Measurements from ENCODE around the gene RNF150. TPM values are rescaled to one million over a fixed set of nuclear protein-coding genes. Genes with fewer than 3 reads are reported as not detected.

The RNF150 gene
- total RNA-seq, 4 donors from 2014 or later: 13.1 to 24.3 (median 15.7) TPM

DNA sequence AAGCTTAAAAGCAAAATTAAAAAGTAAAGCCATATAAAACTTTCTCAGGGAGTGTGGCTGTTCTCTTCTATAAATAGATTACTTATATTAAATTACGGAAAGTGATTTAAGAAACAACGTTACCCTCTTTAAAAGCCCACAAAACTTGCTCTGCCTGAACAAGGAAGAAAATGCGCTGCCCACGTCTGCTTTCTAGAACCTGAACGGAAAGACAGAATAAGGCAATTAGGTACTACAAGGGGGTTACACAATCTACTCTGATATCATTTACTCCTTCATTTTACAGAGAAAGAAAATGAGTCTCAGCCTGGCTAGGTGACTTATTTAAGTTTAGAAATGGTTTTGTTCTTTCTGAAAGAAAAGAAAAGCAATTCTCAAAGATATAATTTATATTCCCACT lies 147.2 kb downstream of the RNF150 start:
- Histone ChIP-seq H3K9me3 (no peaks in the 10 kb centered on the region), H3K4me3 (no peak overlapping the region), H3K27me3 (no peaks in the 10 kb centered on the region), H3K36me3 (no peaks in the 10 kb centered on the region), H3K4me1 (no peaks in the 10 kb centered on the region), H3K27ac (no peak overlapping the region)
- TF ChIP-seq POLR2A (IDR thresholded peaks at IDR 0.05): no peak
- no peak for TF ChIP-seq EP300 (IDR thresholded peaks at IDR 0.05)
- TF ChIP-seq, protein P1, sequence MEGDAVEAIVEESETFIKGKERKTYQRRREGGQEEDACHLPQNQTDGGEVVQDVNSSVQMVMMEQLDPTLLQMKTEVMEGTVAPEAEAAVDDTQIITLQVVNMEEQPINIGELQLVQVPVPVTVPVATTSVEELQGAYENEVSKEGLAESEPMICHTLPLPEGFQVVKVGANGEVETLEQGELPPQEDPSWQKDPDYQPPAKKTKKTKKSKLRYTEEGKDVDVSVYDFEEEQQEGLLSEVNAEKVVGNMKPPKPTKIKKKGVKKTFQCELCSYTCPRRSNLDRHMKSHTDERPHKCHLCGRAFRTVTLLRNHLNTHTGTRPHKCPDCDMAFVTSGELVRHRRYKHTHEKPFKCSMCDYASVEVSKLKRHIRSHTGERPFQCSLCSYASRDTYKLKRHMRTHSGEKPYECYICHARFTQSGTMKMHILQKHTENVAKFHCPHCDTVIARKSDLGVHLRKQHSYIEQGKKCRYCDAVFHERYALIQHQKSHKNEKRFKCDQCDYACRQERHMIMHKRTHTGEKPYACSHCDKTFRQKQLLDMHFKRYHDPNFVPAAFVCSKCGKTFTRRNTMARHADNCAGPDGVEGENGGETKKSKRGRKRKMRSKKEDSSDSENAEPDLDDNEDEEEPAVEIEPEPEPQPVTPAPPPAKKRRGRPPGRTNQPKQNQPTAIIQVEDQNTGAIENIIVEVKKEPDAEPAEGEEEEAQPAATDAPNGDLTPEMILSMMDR (IDR thresholded peaks at IDR 0.05): no peak
- no peak for DNase-seq (ENCODE audit: low spot score in 2 of 2)
- 79 to 85% methylated on average over 5 of the region's 5 CpGs for WGBS, 2 donors

- 96 to 97% methylated on average over 5 of the region's 5 CpGs for WGBS, 2 donors
- no peaks in the 10 kb centered on the region for H3K36me3 ChIP-seq
- H3K27ac ChIP-seq: no peak overlapping the region
- no peak overlapping the region for H3K4me3 ChIP-seq
- TF ChIP-seq EP300 (IDR thresholded peaks at IDR 0.05) (no peak), POLR2A (IDR thresholded peaks at IDR 0.05) (no peak)
- TF ChIP-seq, protein P1 (IDR thresholded peaks at IDR 0.05): no peak
- no peaks in the 10 kb centered on the region for H3K9me3 ChIP-seq
- no peaks in the 10 kb centered on the region for H3K4me1 ChIP-seq
- H3K27me3 ChIP-seq: no peaks in the 10 kb centered on the region
- DNase-seq (ENCODE audit: low spot score in 2 of 2): no peak
Observed at GRCh38 chr4:140982613-140983340, 150.5 kb downstream of the RNF150 start.

DNA sequence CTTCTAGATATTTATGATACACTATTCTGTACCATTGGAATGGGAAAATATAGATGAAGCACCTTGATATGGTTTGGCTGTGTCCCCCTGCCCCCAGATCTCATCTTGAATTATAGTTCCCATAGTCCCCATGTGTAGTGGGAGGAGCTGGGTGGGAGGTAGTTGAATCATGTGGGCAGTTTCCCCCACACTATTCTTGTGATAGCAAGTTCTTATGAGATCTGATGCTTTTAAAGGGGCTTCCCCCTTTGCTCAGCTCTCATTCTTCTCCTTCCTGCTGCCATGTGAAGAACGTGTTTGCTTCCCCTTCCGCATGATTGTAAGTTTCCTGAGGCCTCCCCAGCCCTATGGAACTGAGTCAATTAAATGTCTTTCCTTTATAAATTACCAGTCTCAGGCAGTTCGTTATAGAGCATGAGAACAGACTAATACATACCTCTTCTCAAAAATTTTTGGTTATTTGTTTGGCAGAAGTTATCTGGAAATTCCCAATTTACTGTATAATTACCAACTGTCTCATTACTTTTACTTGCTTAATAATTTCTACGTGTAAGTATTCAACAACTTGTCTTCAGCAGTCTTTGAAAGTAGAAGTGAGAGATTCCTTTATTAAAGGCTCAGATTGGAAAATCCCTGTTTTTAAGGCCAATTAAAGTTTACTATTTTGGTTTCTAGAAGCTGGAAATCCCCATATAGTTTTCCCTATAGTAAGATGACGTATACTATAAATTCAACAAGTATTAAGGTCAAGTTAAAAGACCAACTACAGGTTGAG lies 152.7 kb downstream of the RNF150 start:
- TF ChIP-seq POLR2A (IDR thresholded peaks at IDR 0.05): no peak
- TF ChIP-seq EP300 (IDR thresholded peaks at IDR 0.05): no peak
- TF ChIP-seq, protein P1 (IDR thresholded peaks at IDR 0.05): no peak
- no peaks in the 10 kb centered on the region for H3K9me3 ChIP-seq
- H3K4me1 ChIP-seq: no peaks in the 10 kb centered on the region
- 77% methylated on average over 5 of the region's 5 CpGs for WGBS, 2 donors
- no peaks in the 10 kb centered on the region for H3K36me3 ChIP-seq
- H3K27ac ChIP-seq: no peak overlapping the region
- no peaks in the 10 kb centered on the region for H3K27me3 ChIP-seq
- no peak for DNase-seq (ENCODE audit: low spot score in 2 of 2)
- no peak overlapping the region for H3K4me3 ChIP-seq

DNA sequence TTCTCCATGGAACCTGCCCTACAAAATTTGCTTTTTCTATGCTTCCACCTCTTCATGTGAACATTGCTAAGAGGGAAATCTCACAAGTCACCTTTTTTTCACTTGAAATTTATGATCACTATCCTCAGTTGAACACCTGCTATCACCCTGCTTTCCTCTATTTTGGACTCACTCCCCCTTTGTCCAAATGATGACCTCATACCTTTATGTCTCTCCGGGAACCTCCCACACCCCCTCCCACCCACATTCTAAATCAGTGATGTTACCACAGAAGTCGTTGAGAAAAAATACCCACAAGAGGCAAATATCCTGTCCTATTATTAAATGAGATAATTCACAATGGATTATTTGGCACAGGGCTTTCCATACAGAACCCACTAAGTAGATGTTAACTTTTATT lies 156.5 kb downstream of the RNF150 start:
- no peaks in the 10 kb centered on the region for H3K27me3 ChIP-seq
- no peaks in the 10 kb centered on the region for H3K36me3 ChIP-seq
- no peaks in the 10 kb centered on the region for H3K4me1 ChIP-seq
- H3K9me3 ChIP-seq: no peaks in the 10 kb centered on the region
- no peak overlapping the region for H3K27ac ChIP-seq
- no peak overlapping the region for H3K4me3 ChIP-seq
- no peak for TF ChIP-seq EP300 (IDR thresholded peaks at IDR 0.05)
- TF ChIP-seq, protein P1 (IDR thresholded peaks at IDR 0.05): no peak
- TF ChIP-seq POLR2A (IDR thresholded peaks at IDR 0.05): no peak
- no peak for DNase-seq (ENCODE audit: low spot score in 2 of 2)
- 62 to 64% methylated on average over 2 of the region's 2 CpGs for WGBS, 2 donors

All from tibial nerve (tissue), 4 donors.